ENCODE results near the gene URM1. TPM values are rescaled to one million over a fixed set of nuclear protein-coding genes. Genes with fewer than 3 reads are reported as not detected.

Gene URM1
- total RNA-seq, 1 experiment from 2014 or later = 84.8 TPM

DNA sequence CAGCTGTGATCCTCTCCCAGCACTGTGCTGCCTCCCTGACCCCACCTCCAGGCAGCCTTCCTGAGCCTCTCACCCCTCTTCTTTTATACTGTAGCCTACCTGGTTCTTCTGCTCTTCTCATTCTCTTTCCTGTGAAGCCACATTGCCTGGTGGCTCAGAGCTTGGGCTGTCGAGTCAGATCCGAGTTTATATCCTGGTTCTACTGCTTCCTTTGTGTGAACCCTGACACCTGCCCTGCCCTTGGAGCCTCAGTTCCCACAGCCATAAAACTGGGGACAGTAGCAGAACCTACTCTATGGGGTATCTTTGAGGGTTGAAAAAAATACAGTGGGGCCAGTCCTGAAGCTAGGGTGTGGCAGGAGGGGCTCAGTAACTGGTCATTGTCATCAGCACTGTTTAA, 22.0 kb upstream of the URM1 start:
- POLR2A ChIA-PET (ENCODE audit: low non-redundant PET) = no interaction called here

DNA sequence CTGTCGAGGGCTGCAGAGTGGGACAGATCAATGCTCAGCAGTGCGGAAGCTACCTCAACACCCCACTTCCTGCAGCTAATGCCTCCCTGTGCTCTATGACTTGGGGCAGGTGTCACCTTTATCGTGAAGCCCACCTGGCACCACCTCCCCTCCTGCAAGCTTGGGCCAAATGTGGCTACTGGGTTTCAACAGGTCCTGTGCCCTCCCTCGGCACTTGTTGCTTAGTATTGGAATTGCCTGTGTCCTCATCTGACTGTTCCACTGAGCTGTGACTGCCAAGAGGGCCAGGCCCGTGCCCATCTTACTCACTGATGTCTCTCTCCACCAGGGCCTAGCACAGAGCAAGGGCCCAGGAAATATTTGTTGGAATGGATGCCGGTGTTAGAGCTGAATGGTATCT, 21.4 kb upstream of the URM1 start:
- TF ChIP-seq EZH2 (IDR thresholded peaks at IDR 0.05; ENCODE audit: borderline replicate concordance, low read depth, low read length, poor library complexity, severe bottlenecking) = no peak
- TF ChIP-seq, protein P1, sequence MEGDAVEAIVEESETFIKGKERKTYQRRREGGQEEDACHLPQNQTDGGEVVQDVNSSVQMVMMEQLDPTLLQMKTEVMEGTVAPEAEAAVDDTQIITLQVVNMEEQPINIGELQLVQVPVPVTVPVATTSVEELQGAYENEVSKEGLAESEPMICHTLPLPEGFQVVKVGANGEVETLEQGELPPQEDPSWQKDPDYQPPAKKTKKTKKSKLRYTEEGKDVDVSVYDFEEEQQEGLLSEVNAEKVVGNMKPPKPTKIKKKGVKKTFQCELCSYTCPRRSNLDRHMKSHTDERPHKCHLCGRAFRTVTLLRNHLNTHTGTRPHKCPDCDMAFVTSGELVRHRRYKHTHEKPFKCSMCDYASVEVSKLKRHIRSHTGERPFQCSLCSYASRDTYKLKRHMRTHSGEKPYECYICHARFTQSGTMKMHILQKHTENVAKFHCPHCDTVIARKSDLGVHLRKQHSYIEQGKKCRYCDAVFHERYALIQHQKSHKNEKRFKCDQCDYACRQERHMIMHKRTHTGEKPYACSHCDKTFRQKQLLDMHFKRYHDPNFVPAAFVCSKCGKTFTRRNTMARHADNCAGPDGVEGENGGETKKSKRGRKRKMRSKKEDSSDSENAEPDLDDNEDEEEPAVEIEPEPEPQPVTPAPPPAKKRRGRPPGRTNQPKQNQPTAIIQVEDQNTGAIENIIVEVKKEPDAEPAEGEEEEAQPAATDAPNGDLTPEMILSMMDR (conservative IDR thresholded peaks at IDR 0.05; ENCODE audit: low read depth, low read length) = no peak
- H3K4me1 ChIP-seq (ENCODE audit: insufficient read depth, low read length, poor library complexity, severe bottlenecking) = no peaks in the 10 kb centered on the region
- H3K27me3 ChIP-seq (replicated peaks; ENCODE audit: insufficient read depth, low read depth, low read length, poor library complexity) = no peaks in the 10 kb centered on the region
- intact Hi-C loops (cut with micrococcal nuclease; ENCODE audit: unreplicated experiment) = no loop called here
- ChIA-PET POLR2A (ENCODE audit: low non-redundant PET) (no interaction called here), CTCF (no interaction called here)
- H3K27ac ChIP-seq (ENCODE audit: low read depth, low read length, poor library complexity, severe bottlenecking) = no peak overlapping the region
- no peak for DNase-seq (ENCODE audit: low spot score)
- no peak overlapping the region for H3K4me3 ChIP-seq (ENCODE audit: low read depth, low read length, poor library complexity, severe bottlenecking)
- H3K36me3 ChIP-seq (ENCODE audit: insufficient read depth, low read length, poor library complexity, severe bottlenecking) = peaks cover 39% of the 10 kb centered on the region
- H3K9me3 ChIP-seq (ENCODE audit: low read depth, low read length, poor library complexity, severe bottlenecking) = no peaks in the 10 kb centered on the region
- BruUV-seq (replicated peaks) = no TSS peak

More for the DNA sequence above, 22.0 kb upstream of the URM1 start:
- intact Hi-C loops (cut with micrococcal nuclease; ENCODE audit: unreplicated experiment) = no loop called here
- Histone ChIP-seq H3K4me3 (ENCODE audit: low read depth, low read length, poor library complexity, severe bottlenecking) (no peak overlapping the region), H3K4me1 (ENCODE audit: insufficient read depth, low read length, poor library complexity, severe bottlenecking) (no peaks in the 10 kb centered on the region), H3K27ac (ENCODE audit: low read depth, low read length, poor library complexity, severe bottlenecking) (no peak overlapping the region), H3K36me3 (ENCODE audit: insufficient read depth, low read length, poor library complexity, severe bottlenecking) (peaks cover 40% of the 10 kb centered on the region), H3K27me3 (replicated peaks; ENCODE audit: insufficient read depth, low read depth, low read length, poor library complexity) (no peaks in the 10 kb centered on the region), H3K9me3 (ENCODE audit: low read depth, low read length, poor library complexity, severe bottlenecking) (no peaks in the 10 kb centered on the region)
- CTCF ChIA-PET = no interaction called here
- no TSS peak for BruUV-seq (replicated peaks)
- DNase-seq (ENCODE audit: low spot score) = no peak
- TF ChIP-seq, protein P1 (conservative IDR thresholded peaks at IDR 0.05; ENCODE audit: low read depth, low read length) = no peak
- no peak for TF ChIP-seq EZH2 (IDR thresholded peaks at IDR 0.05; ENCODE audit: borderline replicate concordance, low read depth, low read length, poor library complexity, severe bottlenecking)

DNA sequence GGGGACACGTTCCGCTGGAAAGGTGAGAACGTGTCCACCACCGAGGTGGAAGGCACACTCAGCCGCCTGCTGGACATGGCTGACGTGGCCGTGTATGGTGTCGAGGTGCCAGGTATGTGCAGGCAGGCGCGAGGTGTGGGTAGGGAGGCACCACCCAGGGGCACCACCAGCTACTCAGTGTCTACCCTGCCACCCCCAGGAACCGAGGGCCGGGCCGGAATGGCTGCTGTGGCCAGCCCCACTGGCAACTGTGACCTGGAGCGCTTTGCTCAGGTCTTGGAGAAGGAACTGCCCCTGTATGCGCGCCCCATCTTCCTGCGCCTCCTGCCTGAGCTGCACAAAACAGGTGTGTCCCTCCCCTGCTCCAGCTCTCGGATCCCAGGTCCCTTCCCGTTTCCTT, 15.7 kb upstream of the URM1 start:
- CTCF ChIA-PET = no interaction called here

More for the DNA sequence above, 15.7 kb upstream of the URM1 start:
- POLR2A ChIA-PET (ENCODE audit: low non-redundant PET) = no interaction called here
- no peak overlapping the region for H3K27ac ChIP-seq (ENCODE audit: low read depth, low read length, poor library complexity, severe bottlenecking)
- H3K4me3 ChIP-seq (ENCODE audit: low read depth, low read length, poor library complexity, severe bottlenecking) = no peak overlapping the region
- no peaks in the 10 kb centered on the region for H3K27me3 ChIP-seq (replicated peaks; ENCODE audit: insufficient read depth, low read depth, low read length, poor library complexity)
- TF ChIP-seq, protein P1 (conservative IDR thresholded peaks at IDR 0.05; ENCODE audit: low read depth, low read length) = no peak
- TF ChIP-seq EZH2 (IDR thresholded peaks at IDR 0.05; ENCODE audit: borderline replicate concordance, low read depth, low read length, poor library complexity, severe bottlenecking) = no peak
- no TSS peak for BruUV-seq (replicated peaks)
- DNase-seq (ENCODE audit: low spot score) = no peak
- intact Hi-C loops (cut with micrococcal nuclease; ENCODE audit: unreplicated experiment) = no loop called here
- no peaks in the 10 kb centered on the region for H3K4me1 ChIP-seq (ENCODE audit: insufficient read depth, low read length, poor library complexity, severe bottlenecking)
- peaks cover 12% of the 10 kb centered on the region for H3K36me3 ChIP-seq (ENCODE audit: insufficient read depth, low read length, poor library complexity, severe bottlenecking)
- H3K9me3 ChIP-seq (ENCODE audit: low read depth, low read length, poor library complexity, severe bottlenecking) = no peaks in the 10 kb centered on the region

All from A673 (cell line).